ENCODE data around the gene SCGB1C1. TPM values are rescaled to one million over a fixed set of nuclear protein-coding genes. Genes with fewer than 3 reads are reported as not detected.
A peak's percentile ranks its signal among the peaks of the same experiment; 100 is the strongest.

The SCGB1C1 gene
- total and polyA plus RNA-seq, 8 donors, result not detected

- H3K4me3 ChIP-seq, result no peak overlapping the region
- H3K27me3 ChIP-seq, result no peaks in the 10 kb centered on the region
- no peak overlapping the region for H3K27ac ChIP-seq
- intact Hi-C loops (cut with DNase I), result no loop called here
- no peaks in the 10 kb centered on the region for H3K36me3 ChIP-seq
- ATAC-seq (no peak), DNase-seq (no peak)
- TF ChIP-seq, protein P1, sequence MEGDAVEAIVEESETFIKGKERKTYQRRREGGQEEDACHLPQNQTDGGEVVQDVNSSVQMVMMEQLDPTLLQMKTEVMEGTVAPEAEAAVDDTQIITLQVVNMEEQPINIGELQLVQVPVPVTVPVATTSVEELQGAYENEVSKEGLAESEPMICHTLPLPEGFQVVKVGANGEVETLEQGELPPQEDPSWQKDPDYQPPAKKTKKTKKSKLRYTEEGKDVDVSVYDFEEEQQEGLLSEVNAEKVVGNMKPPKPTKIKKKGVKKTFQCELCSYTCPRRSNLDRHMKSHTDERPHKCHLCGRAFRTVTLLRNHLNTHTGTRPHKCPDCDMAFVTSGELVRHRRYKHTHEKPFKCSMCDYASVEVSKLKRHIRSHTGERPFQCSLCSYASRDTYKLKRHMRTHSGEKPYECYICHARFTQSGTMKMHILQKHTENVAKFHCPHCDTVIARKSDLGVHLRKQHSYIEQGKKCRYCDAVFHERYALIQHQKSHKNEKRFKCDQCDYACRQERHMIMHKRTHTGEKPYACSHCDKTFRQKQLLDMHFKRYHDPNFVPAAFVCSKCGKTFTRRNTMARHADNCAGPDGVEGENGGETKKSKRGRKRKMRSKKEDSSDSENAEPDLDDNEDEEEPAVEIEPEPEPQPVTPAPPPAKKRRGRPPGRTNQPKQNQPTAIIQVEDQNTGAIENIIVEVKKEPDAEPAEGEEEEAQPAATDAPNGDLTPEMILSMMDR (IDR thresholded peaks at IDR 0.05), result no peak
- H3K9me3 ChIP-seq, result no peaks in the 10 kb centered on the region
- H3K4me1 ChIP-seq, result no peaks in the 10 kb centered on the region
These were observed 35.0 kb downstream of the SCGB1C1 start for GRCh38 chr11:227824-228379.

DNA sequence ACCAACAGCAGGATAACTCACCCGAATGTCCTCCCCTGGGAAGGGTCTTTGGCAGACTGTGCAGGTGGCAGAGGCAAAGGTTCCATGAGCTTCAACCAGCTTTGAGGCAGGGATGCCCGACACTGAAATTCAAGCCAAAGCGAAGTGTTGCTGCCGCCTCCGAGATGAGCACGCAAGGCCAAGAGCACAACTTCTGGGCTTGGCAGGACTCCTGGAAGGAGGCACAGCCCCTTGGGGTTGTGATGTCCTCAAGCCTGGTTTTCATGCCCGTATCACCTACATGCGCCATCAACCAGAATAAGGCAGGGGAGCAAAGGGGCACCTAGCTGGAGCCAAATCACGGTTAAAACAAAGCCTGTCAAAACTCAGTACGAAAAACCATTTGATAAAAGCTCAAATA, 37.6 kb downstream of the SCGB1C1 start:
- DNase-seq (no peak), ATAC-seq (no peak)
- no peaks in the 10 kb centered on the region for H3K9me3 ChIP-seq
- TF ChIP-seq, protein P1 (IDR thresholded peaks at IDR 0.05), result no peak
- peaks cover 2 to 7% of the 10 kb centered on the region in 2 donors for H3K4me1 ChIP-seq
- H3K4me3 ChIP-seq, result no peak overlapping the region
- intact Hi-C loops (cut with DNase I), result no loop called here
- no peaks in the 10 kb centered on the region for H3K36me3 ChIP-seq
- no peaks in the 10 kb centered on the region for H3K27me3 ChIP-seq
- no peak overlapping the region for H3K27ac ChIP-seq

DNA sequence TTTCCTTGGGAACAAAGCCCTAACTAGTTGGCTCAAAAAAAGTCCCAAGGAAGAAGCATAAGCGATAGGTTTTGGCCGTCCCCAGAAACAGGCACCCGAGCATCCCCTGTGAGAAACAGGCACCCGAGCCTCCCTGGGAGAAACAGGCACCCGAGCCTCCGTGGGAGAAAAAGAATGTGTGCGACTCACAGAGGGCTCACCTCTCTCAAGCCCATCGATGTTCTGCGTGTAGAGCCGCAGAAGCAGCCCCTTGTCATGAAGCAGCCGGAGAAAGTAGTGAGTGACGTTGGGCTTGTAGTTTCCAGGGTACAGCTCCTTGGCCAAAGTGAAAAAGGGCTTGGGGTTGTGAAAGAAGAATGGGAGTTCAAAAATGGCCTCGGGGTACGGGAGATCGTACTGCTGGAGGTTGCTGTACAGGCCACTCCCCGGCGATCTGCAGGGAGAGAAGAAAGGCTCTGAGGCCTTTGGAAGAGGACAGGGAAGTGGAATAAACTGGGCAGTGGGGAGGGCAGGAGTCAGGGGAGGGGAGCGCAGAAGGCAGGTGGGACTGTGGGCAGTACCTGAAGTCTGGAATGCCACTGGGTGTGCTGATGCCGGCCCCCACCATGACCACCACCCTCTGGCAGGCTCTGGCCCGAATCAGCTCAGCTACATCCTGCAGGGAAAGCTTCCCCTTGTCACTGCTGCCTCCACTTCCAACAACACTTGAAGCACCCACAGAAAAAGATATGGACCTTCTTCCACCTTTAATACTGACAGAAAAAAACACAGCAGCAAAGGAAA, 40.1 kb downstream of the SCGB1C1 start:
- H3K27me3 ChIP-seq, result no peaks in the 10 kb centered on the region
- H3K4me1 ChIP-seq, result peaks cover 10 to 17% of the 10 kb centered on the region in 2 donors
- no peaks in the 10 kb centered on the region for H3K9me3 ChIP-seq
- DNase-seq (no peak), ATAC-seq (no peak)
- H3K4me3 ChIP-seq, result no peak overlapping the region
- intact Hi-C loops (cut with DNase I), result no loop called here
- TF ChIP-seq, protein P1 (IDR thresholded peaks at IDR 0.05), result no peak
- H3K27ac ChIP-seq, result no peak overlapping the region
- no peaks in the 10 kb centered on the region for H3K36me3 ChIP-seq

- ATAC-seq (no peak), DNase-seq (no peak)
- Histone ChIP-seq H3K4me3 (peak overlapping the region; percentile 77 to 99), H3K27me3 (no peaks in the 10 kb centered on the region), H3K27ac (no peak overlapping the region), H3K9me3 (no peaks in the 10 kb centered on the region), H3K4me1 (peaks cover 12 to 33% of the 10 kb centered on the region in 2 donors), H3K36me3 (peaks cover 0 to 16% of the 10 kb centered on the region in 2 donors)
- TF ChIP-seq, protein P1 (IDR thresholded peaks at IDR 0.05), result no peak
- intact Hi-C loops (cut with DNase I), result no loop called here
These were observed 42.3 kb downstream of the SCGB1C1 start for GRCh38 chr11:235180-235579.

DNA sequence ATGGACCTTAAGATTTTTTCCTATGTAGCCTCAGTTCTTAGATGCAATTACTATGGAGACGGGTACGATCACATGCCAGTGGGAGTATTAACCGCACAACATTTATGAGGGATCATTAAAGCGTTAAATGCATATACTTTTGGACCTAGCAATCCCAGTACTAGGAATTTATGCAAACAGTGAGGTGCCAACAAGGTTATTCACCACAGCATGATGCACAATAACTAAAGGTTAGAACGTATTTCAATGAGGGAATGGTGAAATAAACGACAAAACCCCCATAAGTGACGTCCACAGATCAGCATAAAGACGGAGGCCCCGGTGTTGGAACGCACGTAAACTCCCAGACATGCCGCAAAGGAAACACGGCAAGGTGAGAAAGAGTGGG, 42.7 kb downstream of the SCGB1C1 start:
- no peaks in the 10 kb centered on the region for H3K9me3 ChIP-seq
- H3K27ac ChIP-seq, result peak overlapping the region; percentile 80 to 99
- H3K27me3 ChIP-seq, result no peaks in the 10 kb centered on the region
- intact Hi-C loops (cut with DNase I), result no loop called here
- ATAC-seq, result peak; percentile 5
- H3K36me3 ChIP-seq, result peaks cover 0 to 20% of the 10 kb centered on the region in 2 donors
- peaks cover 12 to 33% of the 10 kb centered on the region in 2 donors for H3K4me1 ChIP-seq
- DNase-seq, result no peak
- TF ChIP-seq, protein P1 (IDR thresholded peaks at IDR 0.05), result no peak
- H3K4me3 ChIP-seq, result peak overlapping the region; percentile 77 to 99

All from left lung (tissue), 10 donors.